GM12874 (cell line): ENCODE data around the gene DAND5.

ENCODE experiments used
- TF ChIP-seq, protein P1 (sequence below): IDR thresholded peaks from 2 replicates; pipeline ENCODE4 v1.5.1; 2011; ENCODE audit warnings: low read depth, mild to moderate bottlenecking, control low read depth, low read length, moderate library complexity; ENCODE audit not compliant: insufficient read depth

DAND5 gene

GRCh38 chr19:12946731-12947496, 22.5 kb upstream of the DAND5 start:
- TF ChIP-seq, protein P1, sequence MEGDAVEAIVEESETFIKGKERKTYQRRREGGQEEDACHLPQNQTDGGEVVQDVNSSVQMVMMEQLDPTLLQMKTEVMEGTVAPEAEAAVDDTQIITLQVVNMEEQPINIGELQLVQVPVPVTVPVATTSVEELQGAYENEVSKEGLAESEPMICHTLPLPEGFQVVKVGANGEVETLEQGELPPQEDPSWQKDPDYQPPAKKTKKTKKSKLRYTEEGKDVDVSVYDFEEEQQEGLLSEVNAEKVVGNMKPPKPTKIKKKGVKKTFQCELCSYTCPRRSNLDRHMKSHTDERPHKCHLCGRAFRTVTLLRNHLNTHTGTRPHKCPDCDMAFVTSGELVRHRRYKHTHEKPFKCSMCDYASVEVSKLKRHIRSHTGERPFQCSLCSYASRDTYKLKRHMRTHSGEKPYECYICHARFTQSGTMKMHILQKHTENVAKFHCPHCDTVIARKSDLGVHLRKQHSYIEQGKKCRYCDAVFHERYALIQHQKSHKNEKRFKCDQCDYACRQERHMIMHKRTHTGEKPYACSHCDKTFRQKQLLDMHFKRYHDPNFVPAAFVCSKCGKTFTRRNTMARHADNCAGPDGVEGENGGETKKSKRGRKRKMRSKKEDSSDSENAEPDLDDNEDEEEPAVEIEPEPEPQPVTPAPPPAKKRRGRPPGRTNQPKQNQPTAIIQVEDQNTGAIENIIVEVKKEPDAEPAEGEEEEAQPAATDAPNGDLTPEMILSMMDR, result no peak

DNA sequence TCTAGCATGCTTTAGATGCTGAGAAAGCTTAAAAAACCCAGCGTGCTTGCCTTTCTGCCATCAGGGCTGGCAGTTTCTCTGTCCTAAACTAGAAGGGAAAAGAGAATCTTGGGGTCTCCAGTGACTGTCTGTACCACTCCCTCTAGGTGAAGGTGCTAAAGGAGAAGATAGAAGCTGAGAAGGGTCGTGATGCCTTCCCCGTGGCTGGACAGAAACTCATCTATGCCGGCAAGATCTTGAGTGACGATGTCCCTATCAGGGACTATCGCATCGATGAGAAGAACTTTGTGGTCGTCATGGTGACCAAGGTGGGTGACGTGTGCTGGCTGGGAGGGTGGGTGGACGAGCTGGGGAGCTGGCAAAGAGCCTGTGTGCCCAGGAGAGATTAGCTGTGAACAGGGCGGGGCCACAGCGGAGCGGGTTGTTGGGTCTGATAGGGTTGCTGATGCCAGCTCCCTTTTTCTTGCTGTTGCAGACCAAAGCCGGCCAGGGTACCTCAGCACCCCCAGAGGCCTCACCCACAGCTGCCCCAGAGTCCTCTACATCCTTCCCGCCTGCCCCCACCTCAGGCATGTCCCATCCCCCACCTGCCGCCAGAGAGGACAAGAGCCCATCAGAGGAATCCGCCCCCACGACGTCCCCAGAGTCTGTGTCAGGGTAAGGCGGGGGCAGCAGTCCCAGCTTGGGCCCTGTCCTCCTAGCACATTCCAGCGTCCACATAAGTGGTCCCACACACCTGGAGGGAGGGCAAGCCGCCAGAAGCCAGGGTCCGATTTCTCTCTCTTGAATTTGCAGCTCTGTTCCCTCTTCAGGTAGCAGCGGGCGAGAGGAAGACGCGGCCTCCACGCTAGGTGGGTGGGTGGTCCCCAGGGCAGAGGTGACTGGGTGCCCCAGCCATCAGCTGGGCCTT, 21.4 kb upstream of the DAND5 start:
- TF ChIP-seq, protein P1, result no peak

GRCh38 chr19:12948612-12949362, 20.6 kb upstream of the DAND5 start:
- TF ChIP-seq, protein P1, result no peak

DNA sequence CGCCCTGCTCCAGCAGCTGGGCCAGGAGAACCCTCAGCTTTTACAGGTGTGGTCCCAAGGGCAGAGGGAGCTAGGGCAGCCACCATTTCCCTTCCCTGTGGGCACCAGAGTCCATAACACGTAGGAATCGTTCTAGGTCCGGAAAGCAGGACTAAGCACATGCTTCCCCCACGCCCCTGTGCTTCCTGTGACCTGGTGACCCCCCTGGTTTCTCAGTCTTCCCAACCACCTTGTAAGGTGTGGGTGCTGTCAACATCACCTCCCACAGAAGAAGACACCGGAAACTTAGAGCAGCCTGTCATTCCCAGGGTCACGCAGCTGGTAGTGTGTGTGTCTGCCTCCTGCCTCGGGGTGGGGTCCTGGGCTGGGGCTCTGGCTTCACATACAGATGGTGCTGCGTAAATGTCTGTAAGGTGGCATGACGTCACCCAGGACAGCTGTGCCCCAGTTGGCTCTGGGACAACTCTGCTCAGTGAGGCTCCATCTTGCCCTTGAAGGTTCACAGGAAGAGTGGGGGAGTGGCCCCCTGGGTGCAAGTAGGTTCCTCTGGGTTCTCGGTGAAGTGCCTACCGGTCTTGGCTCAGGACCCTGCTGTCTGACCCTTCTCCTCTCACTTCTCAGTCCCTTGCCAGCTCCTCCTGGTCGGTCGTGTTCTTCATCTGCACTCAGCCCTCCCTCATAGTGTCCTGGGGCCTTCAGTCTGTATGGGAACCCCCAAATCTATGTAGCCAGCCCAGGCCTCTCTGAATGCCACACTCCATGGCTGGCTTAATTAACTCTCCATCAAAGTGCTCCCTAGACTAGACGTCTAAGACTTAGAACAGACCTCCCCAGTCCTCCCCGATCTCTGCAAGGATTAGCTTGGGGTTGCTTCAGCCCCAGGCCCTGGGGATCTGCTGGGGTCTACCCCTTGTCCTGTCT, 19.8 kb upstream of the DAND5 start:
- TF ChIP-seq, protein P1, result no peak

DNA sequence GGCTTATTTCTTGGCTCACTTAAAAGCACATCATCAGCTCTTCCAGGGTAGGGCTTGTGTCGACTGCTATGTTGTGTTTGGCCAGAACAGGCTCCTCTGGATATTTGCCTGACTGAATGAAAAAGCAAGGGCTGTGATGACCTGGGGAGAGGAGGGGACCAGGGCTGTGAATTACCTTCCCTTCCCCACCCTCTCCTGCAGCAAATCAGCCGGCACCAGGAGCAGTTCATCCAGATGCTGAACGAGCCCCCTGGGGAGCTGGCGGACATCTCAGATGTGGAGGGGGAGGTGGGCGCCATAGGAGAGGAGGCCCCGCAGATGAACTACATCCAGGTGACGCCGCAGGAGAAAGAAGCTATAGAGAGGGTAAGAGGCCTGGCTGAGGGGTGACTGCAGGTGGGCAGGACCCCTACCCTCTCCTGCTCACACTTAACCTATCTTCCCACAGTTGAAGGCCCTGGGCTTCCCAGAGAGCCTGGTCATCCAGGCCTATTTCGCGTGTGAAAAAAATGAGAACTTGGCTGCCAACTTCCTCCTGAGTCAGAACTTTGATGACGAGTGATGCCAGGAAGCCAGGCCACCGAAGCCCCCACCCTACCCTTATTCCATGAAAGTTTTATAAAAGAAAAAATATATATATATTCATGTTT, 16.8 kb upstream of the DAND5 start:
- TF ChIP-seq, protein P1, result no peak

DNA sequence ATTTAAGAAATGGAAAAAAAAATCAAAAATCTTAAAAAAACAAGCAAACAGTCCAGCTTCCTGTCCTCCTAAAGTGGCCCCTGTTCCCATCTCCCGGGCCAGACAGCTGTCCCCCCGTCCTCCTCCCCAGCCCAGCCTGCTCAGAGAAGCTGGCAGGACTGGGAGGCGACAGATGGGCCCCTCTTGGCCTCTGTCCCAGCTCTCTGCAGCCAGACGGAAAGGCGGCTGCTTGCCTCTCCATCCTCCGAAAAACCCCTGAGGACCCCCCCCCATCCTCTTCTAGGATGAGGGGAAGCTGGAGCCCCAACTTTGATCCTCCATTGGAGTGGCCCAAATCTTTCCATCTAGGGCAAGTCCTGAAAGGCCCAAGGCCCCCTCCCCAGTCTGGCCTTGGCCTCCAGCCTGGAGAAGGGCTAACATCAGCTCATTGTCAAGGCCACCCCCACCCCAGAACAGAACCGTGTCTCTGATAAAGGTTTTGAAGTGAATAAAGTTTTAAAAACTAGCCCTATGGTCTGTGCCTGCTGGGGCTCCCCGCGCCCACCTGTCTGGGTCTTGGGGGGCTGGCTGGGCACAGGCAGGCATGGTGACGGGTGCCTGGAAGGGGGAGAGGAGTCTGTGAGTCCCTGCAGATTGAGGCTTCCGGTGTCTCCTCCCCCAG, 16.1 kb upstream of the DAND5 start:
- TF ChIP-seq, protein P1, result no peak
